GM19023 (cell line): ENCODE measurements around the gene PRR19.

ENCODE experiments used
- ATAC-seq: cut with Tn5 transposase; IDR thresholded peaks from one replicate; pipeline ENCODE4 v1.9.1; 2021; ENCODE audit warnings: mild to moderate bottlenecking, moderate library complexity; ENCODE audit not compliant: unreplicated experiment

The PRR19 gene

GRCh38 chr19:42294471-42295137, 7.3 kb upstream of the PRR19 start:
- no peak for ATAC-seq

- ATAC-seq: no peak
These were observed 6.6 kb upstream of the PRR19 start for GRCh38 chr19:42295342-42295741.

DNA sequence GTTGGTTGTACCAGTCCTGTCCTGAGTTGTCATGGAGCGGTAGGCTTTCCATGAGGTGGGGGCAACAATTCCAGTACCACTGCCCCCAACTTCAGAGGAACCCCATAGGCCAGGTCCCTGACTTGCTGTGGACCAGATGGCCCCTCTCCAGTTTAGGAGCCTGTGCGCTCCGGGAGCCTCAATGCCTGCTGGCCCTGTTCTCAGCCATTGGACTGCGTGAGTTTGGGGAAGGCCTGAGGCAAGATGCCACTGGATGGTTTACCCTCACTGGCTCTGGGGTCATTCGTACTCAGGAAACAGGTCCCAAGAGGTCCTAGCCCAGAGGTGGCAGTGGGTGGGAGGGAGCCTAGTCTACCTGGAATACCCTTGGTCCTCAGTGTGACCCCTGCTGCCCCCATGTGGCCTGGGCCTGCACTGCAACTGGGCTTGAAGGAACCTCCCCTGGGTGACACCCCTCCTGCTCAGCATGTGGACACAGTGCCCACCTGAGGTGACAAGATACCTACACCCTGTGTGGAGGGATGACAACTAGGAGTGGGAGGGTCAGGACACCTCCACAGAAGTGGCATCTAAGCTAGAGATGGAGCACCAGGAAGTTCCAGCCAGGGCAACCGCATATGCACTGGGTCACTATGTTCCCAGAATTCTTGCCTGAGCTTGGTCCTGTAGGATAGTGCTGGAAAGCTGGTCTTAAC, 6.0 kb upstream of the PRR19 start:
- ATAC-seq: no peak

- ATAC-seq: no peak
These were observed 4.9 kb upstream of the PRR19 start for GRCh38 chr19:42297039-42297438.

- no peak for ATAC-seq
These were observed 1.2 kb downstream of the PRR19 start for GRCh38 chr19:42303101-42303464.

GRCh38 chr19:42303876-42304275, 1.9 kb downstream of the PRR19 start:
- no peak for ATAC-seq

DNA sequence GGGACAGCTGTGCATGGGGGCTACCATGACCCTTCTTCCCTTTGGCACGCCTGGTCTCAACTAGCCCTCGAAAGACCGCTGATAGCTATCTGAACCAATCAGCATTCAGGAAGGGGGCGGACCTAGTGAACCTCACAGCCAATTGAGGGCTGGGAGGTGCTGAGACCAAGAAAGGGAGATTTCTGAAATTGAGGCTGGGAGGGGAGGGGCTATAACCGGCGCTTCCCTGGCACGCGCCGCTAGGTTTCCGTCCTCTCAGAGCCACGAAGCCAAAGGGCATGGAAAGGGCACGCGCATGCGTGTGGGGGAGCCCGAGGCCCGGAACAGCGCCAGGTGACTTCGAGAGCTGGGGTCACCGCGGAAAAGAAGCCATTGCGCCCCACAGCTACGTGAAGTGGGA, 4.7 kb downstream of the PRR19 start:
- no peak for ATAC-seq

- no peak for ATAC-seq
These were observed 7.8 kb downstream of the PRR19 start for GRCh38 chr19:42309686-42310085.

GRCh38 chr19:42311657-42312056, 9.7 kb downstream of the PRR19 start:
- ATAC-seq: no peak

DNA sequence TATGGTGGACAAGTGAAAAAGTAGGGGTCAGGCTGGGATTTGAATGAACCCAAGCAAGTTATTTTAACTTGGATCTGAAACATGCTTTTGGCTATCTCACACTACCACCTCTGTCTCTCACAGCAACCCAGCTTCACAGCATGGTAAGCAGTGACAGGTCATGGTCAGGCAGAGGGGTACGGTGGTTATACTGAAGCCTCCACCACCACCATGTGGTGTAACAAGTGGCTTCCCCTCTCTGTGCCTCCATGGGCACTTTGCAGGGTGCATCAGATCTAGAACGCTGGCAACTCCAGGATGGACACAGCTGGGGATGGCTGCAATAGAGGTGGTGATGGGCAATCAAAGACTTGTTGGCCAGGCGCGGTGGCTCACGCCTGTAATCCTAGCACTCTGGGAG, 10.4 kb downstream of the PRR19 start:
- ATAC-seq: no peak

DNA sequence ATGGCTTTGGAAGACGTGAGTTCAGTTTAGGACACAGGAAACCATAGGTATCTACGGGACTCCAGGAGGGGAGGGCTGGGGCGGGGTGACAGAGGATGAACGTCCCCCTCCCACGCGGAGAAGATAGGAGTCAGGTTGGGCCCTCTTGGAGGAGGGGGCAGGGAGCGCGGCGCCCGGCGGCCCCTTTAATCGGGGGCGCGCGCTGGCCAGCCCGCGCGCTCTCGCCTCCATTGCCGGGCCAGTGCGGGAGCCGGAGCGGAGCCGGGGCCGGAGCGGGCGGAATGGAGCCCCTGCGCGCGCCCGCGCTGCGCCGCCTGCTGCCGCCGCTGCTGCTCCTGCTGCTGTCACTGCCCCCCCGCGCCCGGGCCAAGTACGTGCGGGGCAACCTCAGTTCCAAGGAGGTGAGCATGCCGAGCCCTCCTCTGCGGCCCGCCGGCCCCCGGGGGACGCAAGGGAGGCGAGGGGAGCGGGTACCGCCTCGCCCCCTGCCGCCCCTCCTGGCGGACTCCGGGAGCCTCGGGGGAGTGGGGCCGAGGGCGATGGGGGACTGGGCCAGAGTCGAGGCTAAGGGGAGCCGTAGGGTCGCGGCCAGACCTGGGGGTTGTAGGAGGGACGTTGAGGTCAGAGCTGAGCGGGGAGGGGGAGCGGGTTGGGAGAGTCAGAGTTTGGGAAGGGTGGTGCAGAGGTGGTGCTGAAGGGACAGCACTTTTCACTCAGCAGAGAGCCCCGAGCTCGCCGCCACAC, 11.3 kb downstream of the PRR19 start, which contains the start of gene TMEM145:
Gene TMEM145, plus strand, starts transcription at position 214 of the 744 bp plus-strand sequence. Its CDS starts 68 bp downstream, at position 282.
- ATAC-seq: no peak

GRCh38 chr19:42313840-42314755, 12.2 kb downstream of the PRR19 start:
- ATAC-seq: no peak

GRCh38 chr19:42315024-42315423, 13.1 kb downstream of the PRR19 start:
- ATAC-seq: no peak

GRCh38 chr19:42316223-42317211, 14.6 kb downstream of the PRR19 start:
- ATAC-seq: no peak

GRCh38 chr19:42317535-42317934, 15.6 kb downstream of the PRR19 start:
- no peak for ATAC-seq

GRCh38 chr19:42322305-42322704, 20.4 kb downstream of the PRR19 start:
- no peak for ATAC-seq

- ATAC-seq: no peak
These were observed 21.5 kb downstream of the PRR19 start for GRCh38 chr19:42323473-42323851.

GRCh38 chr19:42323852-42324654, 22.1 kb downstream of the PRR19 start:
- no peak for ATAC-seq
